K562 (cell line): Measurements from ENCODE around the gene ORAI3. TPM values are rescaled to one million over a fixed set of nuclear protein-coding genes. Genes with fewer than 3 reads are reported as not detected.

Experiments
- ATAC-seq: fragments of 200-7000 bp; cut with Tn5 transposase; 3 replicates; pipeline ENCODE4 v1.9.1; 2020; ENCODE audit warnings: moderate library complexity
- BruUV-seq: library from RNA; stranded (reverse); fragments of 400-500 nt; replicated peaks from 2 replicates; lab custom pipeline; 2021; lab: Mats Ljungman, UMichigan
- CTCF ChIA-PET: fragments of 300-600 bp; formaldehyde crosslinking; extraction: SDS; loops from one replicate; lab custom pipeline; 2021; ENCODE audit warnings: low intra/inter-chr PET ratio; lab: Yijun Ruan, JAX
- POLR2A ChIA-PET: fragments of 300-600, 350-650 bp; sonication (Branson Sonifier 250); formaldehyde crosslinking; extraction: SDS; loops from one replicate; lab custom pipeline; 2021; ENCODE audit warnings: antibody characterized with exemption, inconsistent platforms; lab: Yijun Ruan, JAX
- DNase-seq, 4 experiments: peaks; one replicate each; pipeline versions ENCODE4 v3.0.0 to v3.0.0-alpha.2; 2011 to 2018; ENCODE audit warnings: low spot score in 3 of 4, mixed read lengths in 3 of 4; ENCODE audit errors: extremely low read depth in 1 of 4
- FAIRE-seq: peaks from 2 replicates; lab custom pipeline; 2011; peaks lifted over from hg19 to GRCh38; lab: Jason Lieb, UNC
- H2AFZ ChIP-seq: 2 replicates; pipeline ENCODE4 v1.6.0; 2011; ENCODE audit warnings: low read depth, low read length, control low read depth, inconsistent platforms
- H3K27ac ChIP-seq: fragments of 200-600 bp; 3 replicates; pipeline ENCODE4 v1.8.0; 2011; ENCODE audit warnings: low read depth, mild to moderate bottlenecking, control low read depth, inconsistent platforms, low read length, moderate library complexity, mixed read lengths; ENCODE audit errors: extremely low read depth
- H3K27me3 ChIP-seq, 2 experiments: fragments of 300-600 bp in 1 of 2; 2 replicates in 1 of 2; 3 replicates in 1 of 2; pipeline versions ENCODE4 v1.6.0 to v1.8.0; 2011; ENCODE audit warnings: inconsistent platforms in 2 of 2, low read length in 2 of 2, mild to moderate bottlenecking in 1 of 2, mixed read lengths in 1 of 2, moderate library complexity in 1 of 2; ENCODE audit not compliant: control insufficient read depth in 2 of 2, insufficient read depth in 2 of 2
- H3K36me3 ChIP-seq: fragments of 300-600 bp; 3 replicates; pipeline ENCODE4 v1.8.0; 2011; ENCODE audit warnings: mild to moderate bottlenecking, low read length, inconsistent platforms; ENCODE audit not compliant: control insufficient read depth, insufficient read depth
- H3K4me1 ChIP-seq, 2 experiments: fragments of 200-600 bp in 1 of 2; replicated peaks in 1 of 2; 2 replicates in 1 of 2; 3 replicates in 1 of 2; pipeline versions ENCODE4 v1.5.1 to v1.8.0; 2011; ENCODE audit warnings: inconsistent platforms in 2 of 2, low read length in 2 of 2, mild to moderate bottlenecking in 1 of 2, mixed read lengths in 1 of 2, moderate library complexity in 1 of 2; ENCODE audit not compliant: control insufficient read depth in 2 of 2, insufficient read depth in 2 of 2
- H3K4me2 ChIP-seq: 2 replicates; pipeline ENCODE4 v1.6.1; 2011; ENCODE audit warnings: low read length, control low read depth, inconsistent platforms, mixed read lengths; ENCODE audit not compliant: insufficient read depth
- H3K4me3 ChIP-seq: fragments of 200-600 bp; sonication (generic), shearing (Covaris generic); 2 replicates; pipeline ENCODE4 v1.5.1; 2016; ENCODE audit warnings: control low read depth, inconsistent platforms
- H3K79me2 ChIP-seq: fragments of 200-600 bp; 3 replicates; pipeline ENCODE4 v1.8.0; 2011; ENCODE audit warnings: low read length, inconsistent platforms; ENCODE audit not compliant: control insufficient read depth, insufficient read depth
- H3K9ac ChIP-seq, 2 experiments: 2 replicates each; pipeline versions ENCODE4 v1.6.0 to v1.6.1; 2011; ENCODE audit warnings: low read depth in 2 of 2, low read length in 2 of 2, control low read depth in 1 of 2, inconsistent platforms in 1 of 2, mild to moderate bottlenecking in 1 of 2, mixed read lengths in 1 of 2; ENCODE audit not compliant: insufficient read depth in 1 of 2
- H3K9me1 ChIP-seq: one replicate; pipeline ENCODE4 v1.6.0; 2011; ENCODE audit warnings: inconsistent platforms, mild to moderate bottlenecking, low read length, moderate library complexity; ENCODE audit not compliant: control insufficient read depth, insufficient read depth
- H3K9me3 ChIP-seq: replicated peaks from 2 replicates; pipeline ENCODE4 v1.5.1; 2011; ENCODE audit warnings: low read depth, low read length, inconsistent platforms; ENCODE audit not compliant: control insufficient read depth, insufficient read depth
- H4K20me1 ChIP-seq: replicated peaks from 2 replicates; pipeline ENCODE4 v1.6.1; 2011; ENCODE audit warnings: low read length, inconsistent platforms, mixed read lengths; ENCODE audit not compliant: control insufficient read depth, insufficient read depth
- BMI1 ChIP-seq: fragments of 150-350 bp; IDR thresholded peaks from 2 replicates; pipeline ENCODE4 v1.6.1; 2014; ENCODE audit warnings: low read length
- CBX1 ChIP-seq: sonication (generic); IDR thresholded peaks from 2 replicates; pipeline ENCODE4 v1.6.1; 2016; ENCODE audit warnings: antibody characterized with exemption, low read depth, mild to moderate bottlenecking
- CTCFL ChIP-seq: IDR thresholded peaks from 2 replicates; pipeline ENCODE4 v1.6.1; 2011; ENCODE audit warnings: borderline replicate concordance, low read depth, mild to moderate bottlenecking, moderate library complexity, low read length; ENCODE audit not compliant: insufficient read depth, poor library complexity, severe bottlenecking
- CXXC5 ChIP-seq: fragments of 250-450 bp; sonication (Bioruptor Pico); IDR thresholded peaks from 2 replicates; pipeline ENCODE4 v1.8.0; 2022; ENCODE audit warnings: inconsistent platforms, mild to moderate bottlenecking, moderate library complexity
- EGR1 ChIP-seq: fragments of 450-650 bp; conservative IDR thresholded peaks from 2 replicates; pipeline ENCODE4 v1.6.1; 2017; ENCODE audit warnings: mild to moderate bottlenecking
- ELF1 ChIP-seq: fragments of 200-800 bp; sonication (Bioruptor generic); IDR thresholded peaks from 2 replicates; pipeline ENCODE4 v1.6.1; 2016; ENCODE audit warnings: missing genetic modification characterization, missing compliant biosample characterization
- MIER1 ChIP-seq: fragments of 450-650 bp; IDR thresholded peaks from 2 replicates; pipeline ENCODE4 v1.6.1; 2016; ENCODE audit warnings: antibody characterized with exemption, mild to moderate bottlenecking, low read depth
- NFE2 ChIP-seq: IDR thresholded peaks from 2 replicates; pipeline ENCODE4 v1.6.1; 2014; ENCODE audit warnings: antibody characterized with exemption, low read depth
- NFYB ChIP-seq: IDR thresholded peaks from 2 replicates; pipeline ENCODE4 v1.6.1; 2011; ENCODE audit warnings: mild to moderate bottlenecking, moderate library complexity; ENCODE audit not compliant: insufficient read length; ENCODE audit errors: extremely low read depth
- POU5F1 ChIP-seq: fragments of 150-350 bp; IDR thresholded peaks from 2 replicates; pipeline ENCODE4 v1.6.1; 2014; ENCODE audit warnings: borderline replicate concordance, low read length, low read depth, mild to moderate bottlenecking; ENCODE audit not compliant: partially characterized antibody
- TEAD1 ChIP-seq, 2 experiments: fragments of 450-650 bp in 1 of 2; sonication (generic) in 1 of 2; formaldehyde crosslinking; IDR thresholded peaks; 2 replicates each; pipeline versions ENCODE4 v1.4.0 to v1.8.0; 2020 to 2022; ENCODE audit warnings: mild to moderate bottlenecking in 2 of 2, missing genetic modification reagents in 1 of 2
- WHSC1 ChIP-seq: IDR thresholded peaks from one replicate; pipeline ENCODE4 v1.6.1; 2012; ENCODE audit warnings: low read length, control low read depth, inconsistent platforms
- ZMIZ1 ChIP-seq, 2 experiments: fragments of 150-350 bp in 1 of 2; IDR thresholded peaks; 2 replicates each; pipeline ENCODE4 v1.6.1; 2012 to 2016; ENCODE audit warnings: low read depth in 2 of 2, low read length in 2 of 2, mild to moderate bottlenecking in 1 of 2, moderate library complexity in 1 of 2
- ZNF24 ChIP-seq: fragments of 450-650 bp; IDR thresholded peaks from 2 replicates; pipeline ENCODE4 v1.6.1; 2016
- ZNF77 ChIP-seq: fragments of 250-450 bp; sonication (Bioruptor Pico); IDR thresholded peaks from 2 replicates; pipeline ENCODE4 v1.5.0; 2020
- WGBS: fragments of 100-300 bp; shearing (Covaris generic); methylation state at CpG from one replicate; pipeline ENCODE4 v1.1.6; 2016; ENCODE audit warnings: low coverage, mixed read lengths; ENCODE audit not compliant: insufficient coverage; ENCODE audit errors: missing lambda C conversion rate; 5-methylcytosine and 5-hydroxymethylcytosine counted together
- in situ Hi-C: fragments of 300-500 bp; cut with MboI; formaldehyde crosslinking; loops from 4 replicates; pipeline ENCODE4 v1.15.0; 2018; ENCODE audit warnings: inconsistent platforms, mixed read lengths
- intact Hi-C: fragments of 100-400 bp; cut with micrococcal nuclease; formaldehyde crosslinking; loops from 2 replicates; pipeline ENCODE4 v1.14.2; 2022
- polyA plus RNA-seq, 8 experiments: library from polyadenylated mRNA; depleted of rRNA in 4 of 8; stranded (reverse) in 5 of 8; unstranded in 3 of 8; fragments of >200 nt; fragmentation: Nextera tagmentation in 2 of 8; fragmentation: Illumina TruSeq in 1 of 8; extraction: Ambion mirVana in 2 of 8; extraction: Trizol in 1 of 8; gene quantifications; 2 replicates each; pipeline versions ENCODE4 v1.2.1 to v1.2.3, GENCODE V29; 2011 to 2014; ENCODE audit warnings: inconsistent platforms in 1 of 8, missing spikeins in 1 of 8
- total RNA-seq, 7 experiments: library from RNA; depleted of rRNA in 6 of 7; stranded (reverse); fragments of >200 nt in 6 of 7; fragmentation: Illumina TruSeq in 2 of 7; extraction: Trizol in 2 of 7; gene quantifications; 2 replicates each; pipeline versions ENCODE4 v1.2.1 to v1.2.3, GENCODE V29; 2011 to 2021; ENCODE audit warnings: low replicate concordance in 1 of 7

ORAI3 gene
- total and polyA plus RNA-seq, 9 of the 15 experiments (the other 6 are each of a cell fraction or from before 2014, with no cell fraction given): 4.9 to 23.3 (median 14.1) TPM

GRCh38 chr16:30954993-30955392 is 6.1 kb downstream of the ORAI3 start (continued):
- no peak for TF ChIP-seq ZNF77 (CRISPR knock-in tag)
- TF ChIP-seq CTCFL: no peak
- no peak for TF ChIP-seq NFYB
- no peak for TF ChIP-seq ZNF24

GRCh38 chr16:30956601-30957455 is 8.0 kb downstream of the ORAI3 start:
- Histone ChIP-seq H3K27me3 (no peaks in the 10 kb centered on the region), H3K9ac (peak overlapping the region; percentile 100), H3K36me3 (peaks cover 39% of the 10 kb centered on the region), H3K9me1 (peaks cover 4% of the 10 kb centered on the region), H3K27ac (peak overlapping the region; percentile 99), H3K4me3 (peak overlapping the region; percentile 96), H2AFZ (peak overlapping the region; percentile 98), H3K79me2 (peaks cover 36% of the 10 kb centered on the region), H3K9me3 (no peaks in the 10 kb centered on the region), H3K4me2 (peak overlapping the region; percentile 95), H4K20me1 (peaks cover 6% of the 10 kb centered on the region), H3K4me1 (peaks cover 28 to 35% of the 10 kb centered on the region in 2 experiments; a peak in 4 of 5 replicates)
- DNase-seq (peak; percentile 84 to 94 (median 90)), ATAC-seq (peak; percentile 85), FAIRE-seq (peak; percentile 95)
- BruUV-seq: TSS peak; percentile 90
- ChIA-PET POLR2A (interaction anchor here (0.6 to 1.0 kb wide), 5 partner anchors 166 to 905 kb away, joined by 3 read pairs; no protein-coding TSS in a partner anchor), CTCF (no interaction called here)
- WGBS: 25% methylated on average over 37 of the region's 42 CpGs
- in situ Hi-C loops (loop anchor here (10.0 to 25.0 kb wide), 2 partner anchors 738 to 905 kb away; partner anchors contain the start of gene ZNF267), intact Hi-C loops (loop anchor here (10.0 kb wide), 2 partner anchors 138 to 498 kb away; partner anchors contain the start of genes ARMC5 and VKORC1)
- TF ChIP-seq EGR1 (no peak; the same call in 1 of the 2 replicates), CXXC5 (CRISPR knock-in tag) (no peak), POU5F1 (no peak), NFE2 (peak; percentile 84), WHSC1 (no peak), MIER1 (no peak), ZMIZ1 (IDR thresholded peaks at IDR 0.05; ENCODE audit: low read depth in 2 of 2, low read length in 2 of 2) (no peak), ELF1 (tag) (no peak), TEAD1 (CRISPR knock-in tag; IDR thresholded peaks at IDR 0.05) (peak in 1 of 2 experiments; percentile 73; a peak in 3 of 4 replicates), BMI1 (no peak), CBX1 (peak; percentile 97; the same call in 1 of the 2 replicates)
